GM10266 (cell line): ENCODE data around the gene HIBCH.
"Not testable (repeated sequence)": the region's sequence is repeated elsewhere in the genome, so short reads cannot be mapped to it uniquely, and the experiment has no call there.

Source experiments
- DNase-seq: peaks from one replicate; pipeline ENCODE4 v3.0.0; 2012; ENCODE audit errors: extremely low spot score
- TF ChIP-seq, protein P1 (sequence below): IDR thresholded peaks from 2 replicates; pipeline ENCODE4 v1.5.1; 2012; ENCODE audit warnings: mild to moderate bottlenecking, low read depth; ENCODE audit not compliant: control insufficient read depth, insufficient read depth; ENCODE audit errors: missing control alignments

Gene HIBCH

DNA sequence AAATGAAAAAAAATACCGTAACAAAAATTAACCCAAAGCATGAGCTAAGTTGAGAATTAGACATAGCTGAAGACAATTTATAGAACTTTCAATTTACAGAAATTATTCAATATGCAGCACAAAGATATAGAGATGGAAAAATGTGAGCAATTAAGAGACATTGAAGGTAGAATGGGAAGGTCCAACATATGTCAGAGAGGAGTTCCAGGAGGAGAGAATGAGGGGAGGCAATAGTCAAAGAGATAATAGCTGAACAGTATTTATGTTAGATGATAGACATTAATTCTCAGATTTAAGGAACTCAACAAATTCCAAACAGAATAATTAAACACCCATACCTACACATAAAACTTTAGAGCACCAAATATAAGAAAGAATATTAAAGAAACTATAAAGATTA, 154.1 kb downstream of the HIBCH start:
- DNase-seq: no peak
- TF ChIP-seq, protein P1, sequence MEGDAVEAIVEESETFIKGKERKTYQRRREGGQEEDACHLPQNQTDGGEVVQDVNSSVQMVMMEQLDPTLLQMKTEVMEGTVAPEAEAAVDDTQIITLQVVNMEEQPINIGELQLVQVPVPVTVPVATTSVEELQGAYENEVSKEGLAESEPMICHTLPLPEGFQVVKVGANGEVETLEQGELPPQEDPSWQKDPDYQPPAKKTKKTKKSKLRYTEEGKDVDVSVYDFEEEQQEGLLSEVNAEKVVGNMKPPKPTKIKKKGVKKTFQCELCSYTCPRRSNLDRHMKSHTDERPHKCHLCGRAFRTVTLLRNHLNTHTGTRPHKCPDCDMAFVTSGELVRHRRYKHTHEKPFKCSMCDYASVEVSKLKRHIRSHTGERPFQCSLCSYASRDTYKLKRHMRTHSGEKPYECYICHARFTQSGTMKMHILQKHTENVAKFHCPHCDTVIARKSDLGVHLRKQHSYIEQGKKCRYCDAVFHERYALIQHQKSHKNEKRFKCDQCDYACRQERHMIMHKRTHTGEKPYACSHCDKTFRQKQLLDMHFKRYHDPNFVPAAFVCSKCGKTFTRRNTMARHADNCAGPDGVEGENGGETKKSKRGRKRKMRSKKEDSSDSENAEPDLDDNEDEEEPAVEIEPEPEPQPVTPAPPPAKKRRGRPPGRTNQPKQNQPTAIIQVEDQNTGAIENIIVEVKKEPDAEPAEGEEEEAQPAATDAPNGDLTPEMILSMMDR: no peak

DNA sequence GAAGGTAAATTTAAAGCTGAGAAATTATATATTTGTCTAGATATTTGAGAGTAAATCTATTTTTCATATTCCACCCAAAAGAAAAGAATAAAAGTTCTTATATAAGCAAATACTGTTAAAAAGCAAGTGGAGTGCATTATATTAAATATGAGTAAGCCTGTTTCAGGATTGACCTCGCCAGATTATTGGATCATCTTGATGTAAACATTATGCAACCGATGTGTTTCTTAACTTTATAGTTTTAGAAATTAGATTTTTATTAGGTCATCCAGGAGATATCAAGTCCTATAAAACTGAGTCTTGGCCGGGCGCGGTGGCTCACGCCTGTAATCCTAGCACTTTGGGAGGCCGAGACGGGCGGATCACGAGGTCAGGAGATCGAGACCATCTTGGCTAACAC, 156.8 kb downstream of the HIBCH start:
- TF ChIP-seq, protein P1: no peak
- DNase-seq: no peak

DNA sequence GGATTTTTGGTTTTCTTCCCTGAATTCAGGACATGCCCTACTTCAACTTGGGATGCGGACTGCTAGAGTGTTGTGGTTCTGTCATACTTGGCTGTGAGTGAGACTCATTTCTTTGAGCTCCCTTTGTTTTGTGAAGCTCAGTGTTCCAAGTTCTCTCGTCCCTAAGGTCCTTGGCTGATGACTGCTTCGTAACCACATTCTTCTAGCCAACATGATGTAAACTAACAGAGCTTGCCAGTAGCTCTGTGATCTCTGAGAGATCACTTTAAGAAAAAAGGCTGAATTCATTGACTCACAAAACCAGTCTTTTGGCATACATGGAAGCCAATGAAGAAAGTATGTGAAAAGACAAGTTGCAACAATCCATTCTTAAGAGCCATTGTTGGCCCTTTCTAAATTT, 160.2 kb downstream of the HIBCH start:
- TF ChIP-seq, protein P1: no peak
- DNase-seq: no peak

DNA sequence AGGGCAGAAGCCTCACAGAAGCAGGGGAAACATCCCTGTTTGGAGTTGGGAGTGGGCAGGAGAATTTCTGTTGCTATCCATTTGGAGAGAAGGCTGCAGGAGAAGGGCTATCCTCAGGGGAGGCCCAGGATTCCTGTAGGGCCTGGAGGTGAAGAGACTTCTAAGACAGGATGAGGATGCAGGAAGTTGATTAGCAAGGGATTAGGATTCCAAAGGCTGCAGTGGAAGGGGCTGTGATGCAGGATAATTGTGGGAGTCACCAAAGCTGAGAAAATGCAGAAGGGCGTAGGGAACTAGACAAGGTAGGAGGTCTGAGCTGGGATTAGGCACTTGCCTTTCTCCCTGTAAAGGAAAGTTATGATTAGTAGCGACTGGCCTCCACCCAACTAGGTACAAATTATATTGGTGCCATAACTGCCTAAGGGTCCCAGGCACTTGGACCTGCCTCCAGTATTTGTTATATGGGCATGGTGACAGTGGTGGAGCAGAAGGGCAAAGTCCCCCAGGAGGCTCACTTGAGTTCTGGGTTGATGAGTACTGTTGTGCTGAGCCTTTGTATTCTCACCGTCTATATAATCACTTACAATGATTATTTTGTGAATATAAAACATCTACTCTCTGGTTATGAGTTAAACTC, 160.7 kb downstream of the HIBCH start:
- TF ChIP-seq, protein P1: no peak
- no peak for DNase-seq

DNA sequence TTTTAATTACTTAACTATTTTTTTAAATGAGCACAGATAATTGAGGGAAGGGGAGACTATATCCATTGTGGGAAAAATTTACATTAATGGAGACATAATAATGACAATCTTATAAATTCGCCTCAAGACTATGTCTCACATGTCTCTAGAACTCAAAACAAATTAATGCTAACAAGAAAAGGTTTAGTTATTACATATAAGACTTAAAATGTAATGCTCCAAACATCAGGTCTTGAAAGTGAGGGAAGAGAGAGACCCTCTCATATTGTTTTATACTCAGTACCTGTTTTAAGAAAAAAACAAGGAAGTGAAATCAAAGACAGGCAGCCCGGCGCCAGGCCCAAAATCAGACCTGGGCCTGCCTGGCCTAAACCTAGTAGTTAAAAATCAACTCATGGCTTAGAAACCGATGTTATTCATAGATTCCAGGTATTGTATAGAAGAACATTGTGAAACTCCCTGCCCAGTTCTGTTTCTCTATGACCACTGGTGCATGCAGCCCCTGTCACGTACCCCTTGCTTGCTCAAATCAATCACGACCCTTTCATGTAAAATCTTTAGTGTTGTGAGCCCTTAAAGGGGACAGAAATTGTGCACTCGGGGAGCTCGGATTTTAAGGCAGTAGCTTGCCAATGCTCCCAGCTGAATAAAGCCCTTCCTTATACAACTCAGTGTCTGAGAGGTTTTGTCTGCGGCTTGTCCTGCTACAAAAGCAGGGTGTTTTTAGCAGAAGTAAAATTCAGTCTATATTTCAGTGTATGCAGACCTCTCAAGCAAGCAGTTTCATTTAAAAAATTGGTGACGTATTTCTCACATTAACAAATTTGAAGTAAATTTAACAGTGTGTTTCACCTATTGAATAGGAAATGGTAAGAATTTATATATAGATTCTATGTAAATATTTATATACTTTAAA, 161.8 kb downstream of the HIBCH start:
- not testable (repeated sequence) for DNase-seq

DNA sequence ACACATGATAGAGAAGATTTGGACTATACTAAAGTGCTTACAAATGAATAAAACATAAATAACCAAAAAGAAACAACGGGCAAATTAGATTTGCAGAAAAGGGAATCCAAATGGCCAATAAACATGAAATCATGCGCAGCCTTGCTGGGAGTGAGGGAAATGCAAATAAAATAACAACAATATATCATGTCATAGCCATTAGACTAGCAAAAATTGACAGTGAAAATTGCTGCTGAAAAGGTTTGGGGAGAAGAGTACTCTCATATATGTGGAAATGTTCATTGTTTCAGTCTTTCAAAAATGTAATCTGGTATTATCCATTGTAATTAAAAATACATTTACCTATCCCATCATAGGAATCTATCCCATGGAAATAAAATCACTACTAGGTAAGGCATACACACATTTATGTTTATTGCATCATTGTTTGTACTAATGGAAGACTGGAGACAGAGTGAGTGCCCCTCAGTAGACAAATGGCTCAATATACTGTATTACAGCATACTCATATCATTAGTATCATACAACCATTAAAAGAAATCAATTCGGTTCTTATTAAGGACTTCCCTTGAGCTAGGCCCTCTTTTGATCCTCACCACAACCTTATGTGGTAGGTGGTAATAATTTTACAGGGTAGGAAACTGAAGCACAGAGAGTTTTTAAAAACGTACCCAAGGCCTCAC, 163.0 kb downstream of the HIBCH start:
- TF ChIP-seq, protein P1: no peak
- DNase-seq: no peak
